GM21515 (cell line): ENCODE measurements around the gene SRCIN1.
A peak's percentile ranks its signal among the peaks of the same experiment; 100 is the strongest.
"Not testable (repeated sequence)": the region's sequence is repeated elsewhere in the genome, so short reads cannot be mapped to it uniquely, and the experiment has no call there.

ENCODE experiments used
- ATAC-seq: cut with Tn5 transposase; IDR thresholded peaks from one replicate; pipeline ENCODE4 v1.9.1; 2021; ENCODE audit not compliant: unreplicated experiment

The SRCIN1 gene

DNA sequence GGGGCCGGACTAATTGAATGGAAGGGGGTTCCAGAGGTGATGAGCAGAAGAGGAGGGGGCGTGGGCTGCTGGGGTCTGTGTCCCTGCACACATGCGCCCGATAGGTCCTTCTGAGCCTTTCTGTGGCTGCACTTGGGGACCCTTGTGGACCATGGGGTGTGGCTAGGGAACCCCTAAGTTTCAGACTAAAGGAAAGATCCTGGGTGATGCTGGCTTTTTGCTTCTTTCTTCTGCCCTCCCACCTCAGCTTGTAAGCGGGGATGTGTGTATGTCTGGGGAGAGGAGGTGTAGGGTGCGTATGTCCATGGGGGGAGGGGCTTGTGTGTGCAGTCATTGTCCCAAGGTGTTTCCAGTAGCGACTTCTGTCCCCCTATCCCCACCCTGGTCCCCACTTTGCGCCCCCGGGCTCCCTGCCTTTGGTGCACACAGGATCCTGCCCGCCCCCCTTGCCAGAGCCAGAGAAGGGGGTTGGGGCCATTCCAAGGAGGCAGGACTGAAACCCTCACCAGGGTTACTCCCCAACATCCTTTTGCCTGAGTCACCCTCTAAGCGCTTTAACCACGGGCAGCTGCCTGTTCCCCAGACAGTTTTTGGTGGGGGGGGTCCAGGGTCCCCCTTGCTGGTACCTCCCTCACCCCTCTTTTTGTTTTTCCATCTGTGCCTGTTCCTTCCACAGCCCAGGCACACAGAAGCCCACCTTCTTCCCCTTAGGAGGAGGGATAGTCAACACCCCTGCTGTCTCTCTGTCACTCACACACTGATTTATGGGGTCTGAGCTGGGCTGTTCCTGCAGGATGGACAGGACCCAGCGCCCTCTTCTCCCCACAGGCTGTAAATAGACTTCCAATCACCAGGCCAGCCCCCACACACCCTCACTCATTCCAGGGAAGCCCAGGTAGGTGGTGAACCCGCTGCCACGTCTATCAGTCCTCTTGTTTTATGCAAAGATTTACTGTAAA, 94.3 kb downstream of the SRCIN1 start:
- ATAC-seq: no peak

DNA sequence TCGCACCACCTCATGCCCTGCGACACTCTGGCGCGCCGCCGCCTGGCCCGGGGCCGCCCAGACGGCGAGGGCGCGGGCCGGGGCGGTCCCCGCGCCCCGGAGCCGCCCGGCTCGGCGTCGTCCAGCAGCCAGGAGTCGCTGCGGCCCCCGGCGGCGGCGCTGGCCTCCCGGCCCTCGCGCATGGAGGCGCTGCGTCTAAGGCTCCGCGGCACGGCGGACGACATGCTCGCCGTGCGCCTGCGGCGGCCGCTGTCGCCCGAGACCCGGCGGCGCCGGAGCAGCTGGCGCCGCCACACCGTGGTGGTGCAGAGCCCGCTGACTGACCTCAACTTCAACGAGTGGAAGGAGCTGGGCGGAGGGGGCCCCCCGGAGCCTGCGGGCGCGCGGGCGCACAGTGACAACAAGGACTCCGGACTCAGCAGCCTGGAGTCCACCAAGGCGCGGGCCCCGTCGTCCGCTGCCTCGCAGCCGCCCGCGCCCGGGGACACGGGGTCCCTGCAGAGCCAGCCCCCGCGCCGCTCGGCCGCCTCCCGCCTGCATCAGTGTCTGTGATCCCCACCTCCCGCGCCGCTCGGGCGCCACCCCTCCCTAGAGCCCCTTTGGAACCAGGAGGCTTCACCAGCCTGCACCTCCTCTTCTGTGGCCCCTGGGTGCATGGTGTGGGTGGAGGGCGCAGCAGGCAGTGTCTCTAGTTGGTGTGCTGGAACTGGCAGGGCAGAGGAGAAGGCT, 95.2 kb downstream of the SRCIN1 start:
- ATAC-seq: no peak

DNA sequence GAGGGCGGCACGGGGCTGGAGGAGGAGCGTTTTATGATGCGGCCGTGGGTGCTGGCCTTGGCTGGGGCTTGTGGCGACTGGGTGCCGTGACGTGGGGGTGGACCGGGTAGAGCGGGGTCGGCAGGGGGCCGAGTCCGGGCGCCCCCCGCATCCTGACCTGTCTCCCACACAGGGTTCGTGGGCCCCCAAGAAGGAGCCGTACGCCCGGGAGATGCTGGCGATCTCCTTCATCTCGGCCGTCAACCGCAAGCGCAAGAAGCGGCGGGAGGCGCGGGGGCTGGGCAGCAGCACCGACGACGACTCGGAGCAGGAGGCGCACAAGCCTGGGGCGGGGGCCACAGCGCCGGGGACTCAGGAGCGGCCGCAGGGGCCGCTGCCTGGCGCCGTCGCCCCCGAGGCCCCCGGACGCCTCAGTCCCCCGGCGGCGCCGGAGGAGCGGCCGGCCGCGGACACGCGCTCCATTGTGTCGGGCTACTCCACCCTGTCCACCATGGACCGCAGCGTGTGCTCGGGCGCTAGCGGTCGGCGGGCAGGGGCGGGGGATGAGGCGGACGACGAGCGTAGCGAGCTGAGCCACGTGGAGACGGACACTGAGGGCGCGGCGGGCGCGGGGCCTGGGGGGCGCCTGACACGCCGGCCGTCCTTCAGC, 95.9 kb downstream of the SRCIN1 start:
- ATAC-seq: no peak

DNA sequence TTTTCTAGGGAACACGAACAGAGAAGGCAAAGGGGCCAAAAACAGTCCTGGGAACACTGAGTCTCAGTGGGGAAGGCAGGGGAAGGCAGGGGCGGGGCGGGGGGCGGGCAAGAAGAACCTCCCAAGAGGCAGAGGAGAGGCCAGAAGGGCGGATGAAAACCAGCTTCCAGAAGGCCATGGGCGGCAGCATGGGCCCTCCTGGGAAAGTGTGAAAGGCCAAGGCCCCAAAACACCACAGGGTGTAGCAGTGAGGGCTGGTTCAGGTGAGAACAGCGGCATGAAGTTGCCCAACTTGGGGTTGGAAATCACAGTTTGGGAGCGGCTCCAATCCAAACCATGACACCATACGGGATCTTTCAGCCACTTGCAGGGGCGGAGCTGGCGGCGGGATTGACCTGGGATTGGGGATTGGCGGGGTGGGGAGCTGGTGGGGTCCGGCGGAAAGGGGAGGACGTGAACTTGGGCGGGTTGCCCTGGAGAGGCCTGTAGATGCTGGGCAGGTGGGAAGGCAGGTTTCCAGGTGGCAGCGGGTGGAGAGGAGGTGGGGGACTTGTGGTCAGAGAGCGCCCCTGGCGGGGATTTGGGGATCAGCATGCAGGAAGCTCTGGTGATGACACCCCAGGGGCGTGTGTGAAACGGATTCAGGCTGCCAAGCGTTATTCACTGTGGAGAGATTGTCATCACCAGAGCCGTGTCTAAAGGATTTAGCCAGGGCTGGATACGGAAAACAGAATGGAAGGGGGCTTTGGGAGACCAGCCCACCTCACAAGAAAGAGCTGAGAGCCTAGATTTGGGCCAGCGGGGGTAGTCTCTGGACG, 96.6 kb downstream of the SRCIN1 start:
- ATAC-seq: no peak

DNA sequence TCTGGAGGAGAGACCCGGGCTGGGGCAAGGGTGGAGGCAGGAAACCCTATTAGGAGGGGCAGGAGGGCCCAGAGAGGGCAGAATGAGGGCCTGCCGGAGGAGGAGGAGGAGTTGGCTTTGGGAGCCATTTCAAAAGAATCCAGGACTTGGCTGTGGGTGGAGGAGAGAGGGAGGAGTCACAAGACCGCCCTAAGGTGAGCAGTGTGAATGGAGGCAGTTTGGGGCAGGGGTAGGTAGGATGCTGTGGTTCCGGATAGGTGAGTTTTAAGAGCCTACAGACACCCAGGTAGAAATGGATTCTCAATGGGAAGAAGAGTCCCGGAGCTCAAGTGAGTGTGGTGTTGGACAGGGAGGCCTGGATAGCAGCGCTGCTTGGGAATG, 97.2 kb downstream of the SRCIN1 start:
- no peak for ATAC-seq

DNA sequence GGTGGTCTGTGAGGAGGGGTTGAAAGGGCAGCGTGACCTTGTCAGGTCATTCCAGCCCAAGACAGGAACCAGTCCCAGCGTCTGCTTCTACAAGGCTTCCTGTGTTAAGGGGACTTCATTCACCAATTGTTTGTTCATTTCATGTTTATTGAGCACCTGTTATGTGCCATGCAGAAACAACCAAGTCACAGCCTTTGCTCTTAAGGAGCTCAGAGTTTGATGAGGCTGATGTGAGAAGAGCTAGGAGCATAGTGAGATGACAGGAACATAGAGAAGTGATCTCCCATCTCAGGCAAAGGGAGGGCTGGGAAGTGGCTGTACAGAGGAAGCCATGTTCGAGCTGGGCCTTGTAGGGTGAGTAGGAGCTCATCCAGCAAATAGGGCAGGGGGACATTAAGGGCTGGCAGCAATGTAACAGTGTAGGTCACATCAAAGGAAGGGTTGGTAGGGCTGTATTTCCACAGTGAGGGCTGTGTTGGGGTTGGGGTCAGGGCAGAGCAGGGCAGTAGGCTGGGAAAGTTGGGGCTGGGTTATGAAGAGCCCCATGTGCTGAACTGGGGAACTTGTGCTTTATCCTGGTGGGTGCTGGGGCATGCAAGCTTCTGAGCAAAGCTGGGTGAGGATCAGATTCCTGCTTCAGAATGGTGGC, 97.7 kb downstream of the SRCIN1 start:
- no peak for ATAC-seq

DNA sequence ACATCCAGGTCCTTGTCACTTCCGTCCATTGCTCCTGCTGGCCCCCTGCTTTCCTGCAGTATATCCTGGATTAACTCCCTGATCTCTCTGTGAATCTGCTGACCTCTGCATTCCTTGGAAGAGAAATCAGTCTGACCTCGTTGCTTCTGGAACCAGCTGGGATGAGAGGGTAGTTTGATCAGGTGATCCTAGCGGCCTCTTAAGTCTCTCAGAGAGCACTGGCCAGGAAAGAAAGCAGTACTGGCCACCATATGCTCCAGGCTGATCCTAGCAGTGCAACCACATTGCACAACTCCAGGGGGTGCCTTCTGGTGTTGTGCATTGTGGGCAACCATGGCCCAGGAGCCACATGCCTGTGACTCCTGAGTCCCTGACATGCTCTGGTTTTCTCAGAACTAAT, 98.3 kb downstream of the SRCIN1 start:
- ATAC-seq: no peak

DNA sequence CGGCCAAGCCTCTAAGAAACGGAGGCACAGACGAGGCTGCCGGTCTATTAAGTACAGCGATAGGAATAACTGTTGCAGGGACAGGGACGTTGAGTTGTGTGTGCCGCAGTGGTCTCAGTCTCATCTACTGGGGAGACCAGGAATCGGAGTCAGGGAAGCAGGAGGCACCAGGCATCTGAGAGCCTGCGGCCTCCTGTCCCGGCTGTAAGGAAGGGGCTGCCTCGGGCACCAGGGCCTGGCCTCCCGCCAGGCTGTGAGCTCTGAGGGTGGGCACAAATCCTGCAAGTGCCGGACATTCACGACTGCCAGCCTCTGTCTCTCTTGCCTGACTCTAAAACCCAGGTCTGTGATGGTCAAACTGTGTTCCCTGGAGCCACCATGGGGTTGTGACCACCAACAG, 101.5 kb downstream of the SRCIN1 start:
- ATAC-seq: no peak

DNA sequence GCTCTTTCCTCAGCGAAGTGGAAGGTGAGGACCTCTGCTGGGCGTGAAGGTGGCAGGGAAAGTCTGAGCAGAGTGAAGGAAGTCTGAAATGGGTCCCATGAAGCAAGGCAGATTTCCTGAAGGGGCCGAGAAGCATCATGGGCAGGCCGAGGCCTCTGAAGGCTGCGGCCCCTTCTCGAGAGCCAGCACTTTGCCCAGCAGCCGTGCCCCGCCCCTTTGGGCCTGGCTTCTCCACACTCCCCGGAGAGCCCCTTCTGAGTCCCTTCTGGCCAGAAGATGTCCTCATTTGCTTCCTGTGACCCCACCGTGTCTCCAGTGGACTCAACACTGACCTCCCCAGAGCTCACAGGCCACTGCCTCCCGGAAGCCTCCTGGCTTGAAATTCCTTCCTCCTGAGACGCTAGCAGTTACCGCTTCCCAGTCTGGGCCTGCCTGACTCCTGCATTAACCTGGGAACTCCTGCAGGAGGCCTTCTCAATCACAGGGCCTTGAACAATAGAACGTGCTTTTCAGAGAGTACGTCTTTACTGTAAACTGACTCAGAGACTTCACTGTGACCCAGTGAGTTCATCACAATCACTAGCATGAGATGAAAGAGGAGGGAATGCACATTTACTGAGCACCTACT, 102.4 kb downstream of the SRCIN1 start:
- not testable (repeated sequence) for ATAC-seq

DNA sequence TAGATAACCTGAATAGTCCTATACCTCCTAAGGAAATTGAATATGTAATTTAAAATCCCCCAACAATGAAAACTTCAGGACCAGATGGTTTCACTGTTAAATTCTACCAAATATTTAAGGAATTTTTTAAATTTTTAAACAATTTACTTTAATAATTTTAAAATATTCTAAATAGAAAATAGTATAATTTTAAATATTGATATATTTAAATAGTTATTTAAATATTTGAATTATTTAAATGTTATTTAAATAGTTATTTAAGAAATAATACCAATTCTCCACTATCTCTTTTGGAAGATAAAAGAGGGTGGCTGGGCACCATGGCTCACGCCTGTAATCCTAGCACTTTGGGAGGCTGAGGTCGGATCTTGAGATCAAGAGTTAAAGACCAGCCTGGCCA, 104.0 kb downstream of the SRCIN1 start:
- not testable (repeated sequence) for ATAC-seq

DNA sequence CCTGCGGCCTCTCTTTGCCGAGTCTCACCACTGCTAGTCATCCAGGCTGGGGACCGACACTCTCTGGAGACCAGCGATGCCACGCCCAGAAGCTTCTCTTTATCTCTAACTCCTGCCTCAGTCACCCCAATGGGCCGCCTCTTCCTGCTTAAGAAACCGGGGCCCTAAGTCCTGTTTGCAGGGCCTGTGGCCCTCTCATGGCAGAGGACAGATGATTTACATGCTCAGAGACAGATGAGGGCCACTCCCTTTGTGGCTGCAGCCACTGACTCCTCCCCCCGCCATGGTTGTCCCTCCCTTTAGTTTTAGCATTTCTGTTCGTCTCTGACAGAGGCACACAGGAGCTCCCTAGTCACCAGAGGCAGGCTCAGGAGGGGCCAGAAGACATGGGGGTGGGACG, 106.5 kb downstream of the SRCIN1 start:
- ATAC-seq: not testable (repeated sequence)

DNA sequence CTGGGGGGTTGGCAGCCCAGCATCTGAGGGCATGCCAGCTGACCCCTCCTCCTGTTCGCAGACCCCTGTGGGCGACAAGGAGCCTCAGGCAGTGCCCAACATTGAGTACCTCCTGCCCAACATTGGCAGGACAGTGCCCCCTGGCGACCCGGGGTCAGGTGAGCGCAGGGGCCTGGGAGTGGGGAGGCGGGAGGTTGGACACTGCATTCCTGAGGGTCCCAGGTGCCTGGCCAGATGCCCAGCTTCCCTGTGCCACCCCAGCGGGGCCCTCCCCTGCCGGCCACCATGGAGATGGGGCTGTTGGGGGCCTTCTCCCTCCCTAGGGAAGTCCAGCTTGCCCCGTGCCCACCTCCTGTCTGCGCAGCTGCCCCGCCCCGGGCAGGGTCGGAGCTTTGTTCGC, 107.4 kb downstream of the SRCIN1 start:
- no peak for ATAC-seq

DNA sequence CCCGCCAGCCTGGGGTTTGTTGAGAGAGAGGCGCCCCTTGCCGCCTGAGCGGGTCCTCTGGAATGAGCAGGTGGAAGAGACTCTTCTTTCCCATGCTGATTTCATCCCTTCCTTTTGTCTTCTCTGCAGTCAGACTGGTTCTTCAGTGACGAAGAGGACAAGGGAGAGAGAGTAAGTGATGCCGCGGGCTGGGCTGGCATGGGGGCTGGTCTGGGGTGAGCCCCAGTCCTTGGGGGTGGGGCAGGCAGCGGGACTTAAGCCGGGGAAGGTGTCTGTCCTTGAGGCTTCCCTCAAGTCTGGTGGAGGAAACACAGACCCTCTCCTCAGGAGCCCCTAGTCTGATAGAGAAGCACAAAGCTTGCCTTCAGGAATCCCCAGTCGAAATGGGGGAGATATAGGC, 108.1 kb downstream of the SRCIN1 start:
- not testable (repeated sequence) for ATAC-seq

DNA sequence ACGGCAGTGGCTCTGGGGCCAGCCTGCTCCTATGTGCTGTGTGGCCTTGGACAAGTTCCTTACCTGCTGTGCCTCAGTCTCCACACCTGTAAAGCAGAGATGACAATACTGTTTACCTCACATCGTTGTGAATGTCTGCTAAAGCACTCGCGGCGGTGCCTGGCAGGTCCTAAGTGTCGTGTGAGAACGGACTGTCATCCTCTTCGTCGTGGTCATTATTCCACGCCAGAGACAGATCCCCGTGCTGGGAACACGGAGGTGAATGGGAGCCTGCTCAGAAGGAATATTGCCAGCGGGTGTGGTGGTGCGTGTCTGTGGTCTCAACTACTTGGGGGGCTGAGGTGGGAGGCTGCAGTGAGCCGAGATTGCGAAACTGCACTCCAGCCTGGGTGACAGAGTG, 111.6 kb downstream of the SRCIN1 start:
- ATAC-seq: not testable (repeated sequence)

DNA sequence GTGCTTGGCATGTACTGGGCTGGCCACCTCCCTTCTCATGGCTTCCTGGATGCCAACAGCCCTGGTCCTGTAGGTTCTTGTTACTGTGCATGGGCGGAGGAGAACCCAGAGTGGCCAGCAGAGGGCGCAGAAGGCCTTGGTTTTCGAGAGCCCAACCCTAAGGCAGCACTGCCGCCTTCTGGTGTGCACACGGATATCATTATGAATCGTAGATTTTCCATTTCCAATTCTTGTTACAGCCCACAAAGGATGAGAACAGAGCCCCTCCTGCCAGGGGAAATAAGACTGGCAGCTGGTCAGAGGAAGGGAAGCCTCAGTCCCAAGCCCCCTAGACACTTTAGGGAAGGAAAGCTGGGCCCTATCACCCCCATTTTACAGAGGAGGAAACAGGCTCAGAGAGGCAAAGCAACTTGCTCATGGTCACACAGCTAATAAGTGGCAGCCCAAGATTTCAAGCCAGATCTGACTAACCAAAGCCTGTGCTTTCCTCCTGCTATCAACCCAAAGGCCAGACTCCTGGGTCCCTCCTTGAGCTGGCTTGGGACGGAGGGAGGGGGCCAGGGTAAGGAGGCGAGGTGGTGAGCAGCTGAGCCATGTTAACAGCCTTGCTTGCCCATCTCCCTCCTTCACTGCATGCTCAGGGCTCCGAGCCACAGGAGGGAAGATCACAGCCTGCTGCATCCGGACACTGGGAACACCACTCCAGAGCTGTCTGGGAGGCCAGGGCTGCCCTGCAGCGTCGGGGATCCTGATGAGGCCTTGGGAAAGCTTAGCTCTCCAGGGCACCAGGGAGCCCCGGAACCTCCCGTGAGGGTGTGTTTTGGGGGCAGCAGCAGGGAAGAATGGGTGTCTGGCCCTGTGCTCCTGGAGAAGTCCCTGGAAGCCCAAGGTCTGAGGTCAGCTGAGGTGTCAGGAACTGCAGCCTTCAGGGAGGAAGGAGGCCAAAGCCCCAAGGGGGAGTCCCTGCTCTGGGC, 113.4 kb downstream of the SRCIN1 start:
- ATAC-seq: not testable (repeated sequence)

DNA sequence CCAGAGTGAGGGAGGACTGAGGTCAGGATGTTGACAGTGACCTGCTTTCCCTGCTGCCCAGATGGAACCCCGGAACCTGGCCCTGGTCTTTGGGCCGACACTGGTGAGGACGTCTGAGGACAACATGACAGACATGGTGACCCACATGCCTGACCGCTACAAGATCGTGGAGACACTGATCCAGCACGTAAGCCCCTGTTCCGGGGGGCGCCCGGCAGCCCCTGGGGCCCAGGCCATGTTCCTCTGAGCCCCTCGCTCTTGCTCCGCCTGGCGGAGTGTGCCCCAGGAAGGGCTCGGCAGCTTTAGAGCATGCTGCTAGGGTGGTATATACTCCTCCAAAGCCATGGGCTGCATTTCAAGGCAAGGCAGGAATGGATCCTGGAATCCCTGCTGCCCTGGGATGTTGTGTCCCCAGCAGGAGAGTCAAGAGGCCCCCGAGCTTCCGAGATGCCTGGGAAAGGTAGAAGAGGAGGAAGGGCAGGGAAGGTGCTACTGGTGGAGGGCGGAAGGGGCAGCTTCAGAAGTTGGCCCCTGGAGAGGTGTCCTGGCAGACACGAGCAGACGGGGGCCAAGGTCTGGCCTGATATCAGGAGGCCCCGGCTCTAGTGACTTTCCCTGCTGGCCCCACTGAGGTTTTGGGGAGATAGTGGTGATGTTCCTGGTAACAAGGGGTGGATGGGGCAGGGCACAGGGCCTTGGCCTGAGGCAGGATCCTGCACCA, 114.2 kb downstream of the SRCIN1 start:
- not testable (repeated sequence) for ATAC-seq

DNA sequence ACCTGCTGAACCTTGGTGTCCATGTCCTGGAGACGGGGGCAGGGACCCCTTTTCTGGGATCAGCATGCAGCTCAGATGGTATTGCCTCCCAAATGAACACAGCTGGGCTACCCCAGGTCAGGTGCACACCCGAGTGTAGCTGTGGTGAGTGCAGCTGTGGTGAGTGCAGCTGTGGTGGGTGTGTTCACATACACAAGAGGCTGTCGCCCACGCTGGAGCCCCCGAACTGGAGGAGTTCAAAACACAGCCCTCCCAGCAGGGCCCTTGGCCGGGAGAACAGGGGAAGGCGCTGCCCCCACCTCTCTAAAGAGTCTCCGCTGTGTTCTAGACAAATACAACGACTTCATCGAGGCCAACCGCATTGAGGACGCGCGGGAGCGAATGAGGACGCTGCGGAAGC, 116.0 kb downstream of the SRCIN1 start:
- ATAC-seq: not testable (repeated sequence)

DNA sequence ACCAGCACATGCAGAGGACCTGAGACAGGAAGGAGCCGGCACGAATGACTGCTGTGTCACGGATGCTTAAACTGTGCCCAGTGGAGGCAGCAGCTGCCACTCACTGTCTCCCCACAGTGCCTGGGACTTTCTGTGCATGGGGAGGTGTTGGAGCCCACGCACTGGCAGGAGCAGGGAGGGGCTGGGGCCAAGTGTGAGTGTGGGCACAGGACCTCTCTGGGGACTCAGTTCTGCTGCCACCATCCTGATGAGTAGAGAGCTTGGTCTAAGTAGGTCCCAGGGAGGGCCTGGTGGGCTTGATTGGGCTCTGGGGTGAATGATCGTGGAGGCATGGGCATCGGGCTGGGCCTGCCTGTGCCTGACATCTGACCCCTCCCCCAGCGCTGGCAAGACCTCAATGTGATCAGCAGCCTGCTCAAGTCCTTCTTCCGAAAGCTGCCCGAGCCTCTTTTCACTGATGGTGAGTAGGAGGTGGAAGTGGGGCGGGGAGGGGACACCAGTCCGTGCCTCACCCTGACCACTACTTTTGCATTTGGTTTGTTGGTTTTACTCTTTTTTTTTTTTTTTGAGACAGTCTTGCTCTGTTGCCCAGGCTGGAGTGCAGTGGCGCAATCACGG, 120.0 kb downstream of the SRCIN1 start:
- ATAC-seq: peak; percentile 67
